MM.1S (cell line): ENCODE results near the gene VAT1.
"Not testable (repeated sequence)": the region's sequence is repeated elsewhere in the genome, so short reads cannot be mapped to it uniquely, and the experiment has no call there.

ENCODE experiments used
- DNase-seq: peaks from one replicate; pipeline ENCODE4 v3.0.0-alpha.2; 2015
- H2AFZ ChIP-seq: fragments of 300-600 bp; sonication (generic); 2 replicates; pipeline ENCODE4 v1.6.0; 2016; ENCODE audit warnings: antibody characterized with exemption, low read length
- H3F3A ChIP-seq: fragments of 300-600 bp; sonication (generic); 2 replicates; pipeline ENCODE4 v1.6.1; 2016; ENCODE audit warnings: mild to moderate bottlenecking, antibody characterized with exemption, low read length, moderate library complexity, mixed read lengths; ENCODE audit not compliant: insufficient read depth
- H3K27ac ChIP-seq: fragments of 300-600 bp; sonication (generic); 2 replicates; pipeline ENCODE4 v1.5.1; 2016; ENCODE audit warnings: mild to moderate bottlenecking, low read length
- H3K27me3 ChIP-seq: fragments of 300-600 bp; sonication (generic); replicated peaks from 2 replicates; pipeline ENCODE4 v1.6.0; 2016; ENCODE audit warnings: low read length; ENCODE audit not compliant: insufficient read depth
- H3K36me3 ChIP-seq: fragments of 300-600 bp; sonication (generic); replicated peaks from 2 replicates; pipeline ENCODE4 v1.6.1; 2016; ENCODE audit warnings: mild to moderate bottlenecking, low read length, mixed read lengths; ENCODE audit not compliant: insufficient read depth
- H3K4me1 ChIP-seq: fragments of 300-600 bp; sonication (generic); 2 replicates; pipeline ENCODE4 v1.6.1; 2016; ENCODE audit warnings: low read length, mixed read lengths
- H3K4me2 ChIP-seq: fragments of 300-600 bp; sonication (generic); 2 replicates; pipeline ENCODE4 v1.6.0; 2016; ENCODE audit warnings: low read depth, low read length
- H3K4me3 ChIP-seq: fragments of 300-600 bp; sonication (generic); 2 replicates; pipeline ENCODE4 v1.5.1; 2016; ENCODE audit warnings: low read length, mixed read lengths
- H3K79me2 ChIP-seq: fragments of 300-600 bp; sonication (generic); 2 replicates; pipeline ENCODE4 v1.6.1; 2016; ENCODE audit warnings: mixed run types, low read length, mixed read lengths
- H3K9ac ChIP-seq: fragments of 300-600 bp; sonication (generic); 2 replicates; pipeline ENCODE4 v1.6.1; 2016; ENCODE audit warnings: low read length, mixed read lengths
- H3K9me2 ChIP-seq: fragments of 300-600 bp; sonication (generic); replicated peaks from 2 replicates; pipeline ENCODE4 v1.6.1; 2016; ENCODE audit warnings: mild to moderate bottlenecking, low read length, mixed read lengths; ENCODE audit not compliant: insufficient read depth
- H3K9me3 ChIP-seq: fragments of 300-600 bp; sonication (generic); replicated peaks from 2 replicates; pipeline ENCODE4 v1.6.1; 2016; ENCODE audit warnings: mild to moderate bottlenecking, low read length, mixed read lengths; ENCODE audit not compliant: insufficient read depth
- H4K20me1 ChIP-seq: fragments of 300-600 bp; sonication (generic); 2 replicates; pipeline ENCODE4 v1.6.1; 2016; ENCODE audit warnings: mild to moderate bottlenecking, low read length, moderate library complexity, mixed read lengths; ENCODE audit not compliant: insufficient read depth
- CTCF ChIP-seq: fragments of 300-600 bp; sonication (generic); IDR thresholded peaks from 2 replicates; pipeline ENCODE4 v1.5.1; 2016; ENCODE audit warnings: antibody characterized with exemption, low read length, mixed read lengths
- EZH2 ChIP-seq: fragments of 300-600 bp; sonication (generic); optimal IDR thresholded peaks from 2 replicates; pipeline ENCODE3; 2017; ENCODE audit warnings: low read depth, mild to moderate bottlenecking, antibody characterized with exemption, low read length, mixed read lengths
- EZH2phosphoT487 ChIP-seq: fragments of 300-600 bp; sonication (generic); IDR thresholded peaks from 2 replicates; pipeline ENCODE4 v1.6.1; 2018; ENCODE audit warnings: antibody characterized with exemption, low read length

VAT1 gene

GRCh38 chr17:42975265-42975664 lies 46.9 kb downstream of the VAT1 start:
- Histone ChIP-seq H3K9ac (no peak overlapping the region), H3K27ac (no peak overlapping the region), H3K9me2 (no peaks in the 10 kb centered on the region), H3K4me2 (no peak overlapping the region), H3K79me2 (no peaks in the 10 kb centered on the region), H3K4me1 (peaks cover 9% of the 10 kb centered on the region), H3K27me3 (no peaks in the 10 kb centered on the region), H3F3A (0 out of 2 replicates have a peak, but pooled peaks cover 3% of the 10 kb centered on the region), H3K4me3 (no peak overlapping the region), H3K36me3 (no peaks in the 10 kb centered on the region), H4K20me1 (no peaks in the 10 kb centered on the region), H2AFZ (no peak overlapping the region), H3K9me3 (no peaks in the 10 kb centered on the region)
- no peak for DNase-seq
- TF ChIP-seq EZH2: no peak
- no peak for TF ChIP-seq CTCF
- TF ChIP-seq EZH2phosphoT487: no peak

- not testable (repeated sequence) for H3K27ac ChIP-seq, H3F3A ChIP-seq, H3K9ac ChIP-seq, H3K9me2 ChIP-seq, H4K20me1 ChIP-seq, H3K9me3 ChIP-seq, H3K4me1 ChIP-seq, H2AFZ ChIP-seq, H3K4me2 ChIP-seq, H3K4me3 ChIP-seq, H3K79me2 ChIP-seq, DNase-seq, H3K27me3 ChIP-seq, H3K36me3 ChIP-seq
These were observed 48.9 kb downstream of the VAT1 start for GRCh38 chr17:42973323-42973722.

GRCh38 chr17:42971589-42971988 lies 50.6 kb downstream of the VAT1 start:
- H3F3A ChIP-seq: no peaks in the 10 kb centered on the region
- H3K36me3 ChIP-seq: no peaks in the 10 kb centered on the region
- H3K9ac ChIP-seq: no peak overlapping the region
- DNase-seq: no peak
- H3K27ac ChIP-seq: no peak overlapping the region
- no peak overlapping the region for H2AFZ ChIP-seq
- H3K79me2 ChIP-seq: no peaks in the 10 kb centered on the region
- H3K27me3 ChIP-seq: no peaks in the 10 kb centered on the region
- H3K9me2 ChIP-seq: no peaks in the 10 kb centered on the region
- H3K4me2 ChIP-seq: no peak overlapping the region
- TF ChIP-seq CTCF (no peak), EZH2 (no peak), EZH2phosphoT487 (no peak)
- H3K4me1 ChIP-seq: no peaks in the 10 kb centered on the region
- no peaks in the 10 kb centered on the region for H4K20me1 ChIP-seq
- no peaks in the 10 kb centered on the region for H3K9me3 ChIP-seq
- no peak overlapping the region for H3K4me3 ChIP-seq

GRCh38 chr17:42969001-42969581 lies 53.1 kb downstream of the VAT1 start:
- Histone ChIP-seq H3K9me2 (no peaks in the 10 kb centered on the region), H3K36me3 (no peaks in the 10 kb centered on the region), H4K20me1 (no peaks in the 10 kb centered on the region), H3K79me2 (peaks cover 6% of the 10 kb centered on the region), H3K4me2 (no peak overlapping the region), H2AFZ (no peak overlapping the region), H3K27ac (no peak overlapping the region), H3K27me3 (no peaks in the 10 kb centered on the region), H3F3A (no peaks in the 10 kb centered on the region), H3K9me3 (no peaks in the 10 kb centered on the region), H3K4me1 (no peaks in the 10 kb centered on the region), H3K4me3 (no peak overlapping the region), H3K9ac (no peak overlapping the region)
- no peak for TF ChIP-seq CTCF
- no peak for TF ChIP-seq EZH2
- no peak for TF ChIP-seq EZH2phosphoT487
- no peak for DNase-seq
